M059J (cell line): ENCODE results near the gene PELI2. TPM values are rescaled to one million over a fixed set of nuclear protein-coding genes. Genes with fewer than 3 reads are reported as not detected.
A peak's percentile ranks its signal among the peaks of the same experiment; 100 is the strongest.

ENCODE experiments used
- DNase-seq: peaks from one replicate; pipeline ENCODE4 v3.0.0-alpha.2; 2012; ENCODE audit warnings: low read depth
- total RNA-seq: library from RNA; depleted of rRNA; stranded (reverse); fragments of >200 nt; shearing (Covaris generic); gene quantifications from 2 replicates; pipeline ENCODE4 v1.2.3, GENCODE V29; 2014

Gene PELI2
- total RNA-seq, 1 experiment from 2014 or later: 3.0 TPM

GRCh38 chr14:56119201-56119981 lies 1.2 kb downstream of the PELI2 start:
- peak; percentile 55 for DNase-seq

GRCh38 chr14:56120091-56120691 lies 2.0 kb downstream of the PELI2 start:
- DNase-seq: peak; percentile 12

GRCh38 chr14:56121816-56122215 lies 3.6 kb downstream of the PELI2 start:
- DNase-seq: no peak

GRCh38 chr14:56122301-56122700 lies 4.1 kb downstream of the PELI2 start:
- no peak for DNase-seq

GRCh38 chr14:56124327-56124726 lies 6.1 kb downstream of the PELI2 start:
- DNase-seq: no peak

- peak; percentile 27 for DNase-seq
Observed at GRCh38 chr14:56125772-56126636, 7.8 kb downstream of the PELI2 start.

- DNase-seq: no peak
Observed at GRCh38 chr14:56126637-56126913, 8.4 kb downstream of the PELI2 start.

GRCh38 chr14:56127156-56127555 lies 8.9 kb downstream of the PELI2 start:
- no peak for DNase-seq

GRCh38 chr14:56129092-56129491 lies 10.9 kb downstream of the PELI2 start:
- no peak for DNase-seq

- DNase-seq: no peak
Observed at GRCh38 chr14:56129933-56130332, 11.7 kb downstream of the PELI2 start.

GRCh38 chr14:56131004-56131864 lies 13.0 kb downstream of the PELI2 start:
- DNase-seq: no peak

- no peak for DNase-seq
Observed at GRCh38 chr14:56131865-56132833, 13.9 kb downstream of the PELI2 start.

GRCh38 chr14:56133547-56133946 lies 15.3 kb downstream of the PELI2 start:
- DNase-seq: no peak

GRCh38 chr14:56135001-56135400 lies 16.8 kb downstream of the PELI2 start:
- DNase-seq: no peak

- DNase-seq: no peak
Observed at GRCh38 chr14:56135668-56136067, 17.5 kb downstream of the PELI2 start.

- DNase-seq: no peak
Observed at GRCh38 chr14:56136571-56137452, 18.6 kb downstream of the PELI2 start.

GRCh38 chr14:56137453-56137807 lies 19.2 kb downstream of the PELI2 start:
- no peak for DNase-seq

- DNase-seq: no peak
Observed at GRCh38 chr14:56137849-56138248, 19.6 kb downstream of the PELI2 start.

- no peak for DNase-seq
Observed at GRCh38 chr14:56138928-56139327, 20.7 kb downstream of the PELI2 start.

- DNase-seq: no peak
Observed at GRCh38 chr14:56142314-56142713, 24.1 kb downstream of the PELI2 start.
